Measurements from ENCODE around the gene POU2F3. TPM values are rescaled to one million over a fixed set of nuclear protein-coding genes. Genes with fewer than 3 reads are reported as not detected.

Gene POU2F3
- polyA plus RNA-seq, 1 donor (not counting 4 experiments of a cell fraction or from before 2014, with no cell fraction given): 0.96 TPM

GRCh38 chr11:120227228-120227852, 12.6 kb upstream of the POU2F3 start:
- Histone ChIP-seq H3K27ac (ENCODE audit: control insufficient read depth, insufficient read depth, low read length) (no peak overlapping the region), H3K27me3 (ENCODE audit: control insufficient read depth, extremely low read depth, insufficient read depth, low read length) (no peaks in the 10 kb centered on the region), H3K4me3 (ENCODE audit: control insufficient read depth in 2 of 3, extremely low read depth in 1 of 3, insufficient read depth in 2 of 3, low read depth in 1 of 3, low read length in 3 of 3) (no peak overlapping the region), H3K36me3 (ENCODE audit: control insufficient read depth in 2 of 2, extremely low read depth in 1 of 2, insufficient read depth in 2 of 2, low read length in 2 of 2) (no peaks in the 10 kb centered on the region), H3K4me2 (ENCODE audit: control insufficient read depth, extremely low read depth, insufficient read depth, low read depth, low read length) (no peak overlapping the region), H3K9me1 (ENCODE audit: control insufficient read depth, extremely low read depth, insufficient read depth, low read length) (no peaks in the 10 kb centered on the region), H3K9me3 (ENCODE audit: control insufficient read depth, low read depth, low read length) (no peaks in the 10 kb centered on the region), H4K20me1 (ENCODE audit: control insufficient read depth, extremely low read depth, insufficient read depth, low read length) (no peaks in the 10 kb centered on the region), H3K4me1 (ENCODE audit: control insufficient read depth, extremely low read depth, insufficient read depth, low read length) (no peaks in the 10 kb centered on the region), H2AFZ (ENCODE audit: control insufficient read depth, low read length) (no peak overlapping the region), H3K9ac (ENCODE audit: control insufficient read depth, extremely low read depth, insufficient read depth, low read length) (no peak overlapping the region), H3K79me2 (ENCODE audit: control insufficient read depth, insufficient read depth, low read length) (no peaks in the 10 kb centered on the region)
- no peak for DNase-seq (ENCODE audit: low read depth, low spot score)
- TF ChIP-seq EZH2 (IDR thresholded peaks at IDR 0.05; ENCODE audit: low read length) (no peak), CTCF (optimal IDR thresholded peaks at IDR 0.05 in 1 of 3, IDR thresholded peaks at IDR 0.05 in 1 of 3, conservative IDR thresholded peaks at IDR 0.05 in 1 of 3; ENCODE audit: extremely low read depth in 1 of 3, insufficient read depth in 2 of 3, low read length in 3 of 3) (no peak)
- no peak for FAIRE-seq
- dilution Hi-C loops (cut with MboI; ENCODE audit: extremely low pct_ligation_motif_present, low sequenced_read_pairs): no loop called here

DNA sequence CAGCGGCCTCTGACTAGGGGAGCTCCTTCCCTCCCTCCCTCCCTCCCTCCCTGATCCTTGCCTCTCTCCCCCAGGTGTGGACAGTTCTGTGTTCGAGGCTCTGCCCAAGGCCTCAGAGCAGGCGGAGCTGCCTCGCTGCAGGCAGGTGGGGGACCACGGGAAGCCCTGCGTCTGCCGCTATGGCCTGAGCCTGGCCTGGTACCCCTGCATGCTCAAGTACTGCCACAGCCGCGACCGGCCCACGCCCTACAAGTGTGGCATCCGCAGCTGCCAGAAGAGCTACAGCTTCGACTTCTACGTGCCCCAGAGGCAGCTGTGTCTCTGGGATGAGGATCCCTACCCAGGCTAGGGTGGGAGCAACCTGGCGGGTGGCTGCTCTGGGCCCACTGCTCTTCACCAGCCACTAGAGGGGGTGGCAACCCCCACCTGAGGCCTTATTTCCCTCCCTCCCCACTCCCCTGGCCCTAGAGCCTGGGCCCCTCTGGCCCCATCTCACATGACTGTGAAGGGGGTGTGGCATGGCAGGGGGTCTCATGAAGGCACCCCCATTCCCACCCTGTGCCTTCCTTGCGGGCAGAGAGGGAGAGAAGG, 11.1 kb upstream of the POU2F3 start:
- FAIRE-seq (no peak), DNase-seq (ENCODE audit: low read depth, low spot score) (no peak)
- Histone ChIP-seq H4K20me1 (ENCODE audit: control insufficient read depth, extremely low read depth, insufficient read depth, low read length) (no peaks in the 10 kb centered on the region), H3K27me3 (ENCODE audit: control insufficient read depth, extremely low read depth, insufficient read depth, low read length) (peaks cover 5% of the 10 kb centered on the region), H3K79me2 (ENCODE audit: control insufficient read depth, insufficient read depth, low read length) (no peaks in the 10 kb centered on the region), H3K9me1 (ENCODE audit: control insufficient read depth, extremely low read depth, insufficient read depth, low read length) (no peaks in the 10 kb centered on the region), H3K4me3 (ENCODE audit: control insufficient read depth in 2 of 3, extremely low read depth in 1 of 3, insufficient read depth in 2 of 3, low read depth in 1 of 3, low read length in 3 of 3) (no peak overlapping the region), H3K9ac (ENCODE audit: control insufficient read depth, extremely low read depth, insufficient read depth, low read length) (no peak overlapping the region), H3K4me2 (ENCODE audit: control insufficient read depth, extremely low read depth, insufficient read depth, low read depth, low read length) (no peak overlapping the region), H3K27ac (ENCODE audit: control insufficient read depth, insufficient read depth, low read length) (no peak overlapping the region), H3K9me3 (ENCODE audit: control insufficient read depth, low read depth, low read length) (peaks cover 2% of the 10 kb centered on the region), H2AFZ (ENCODE audit: control insufficient read depth, low read length) (no peak overlapping the region), H3K36me3 (ENCODE audit: control insufficient read depth in 2 of 2, extremely low read depth in 1 of 2, insufficient read depth in 2 of 2, low read length in 2 of 2) (no peaks in the 10 kb centered on the region), H3K4me1 (ENCODE audit: control insufficient read depth, extremely low read depth, insufficient read depth, low read length) (no peaks in the 10 kb centered on the region)
- TF ChIP-seq CTCF (optimal IDR thresholded peaks at IDR 0.05 in 1 of 3, IDR thresholded peaks at IDR 0.05 in 1 of 3, conservative IDR thresholded peaks at IDR 0.05 in 1 of 3; ENCODE audit: extremely low read depth in 1 of 3, insufficient read depth in 2 of 3, low read length in 3 of 3) (no peak), EZH2 (IDR thresholded peaks at IDR 0.05; ENCODE audit: low read length) (no peak)
- dilution Hi-C loops (cut with MboI; ENCODE audit: extremely low pct_ligation_motif_present, low sequenced_read_pairs): no loop called here

All from keratinocyte (primary cell).